ENCODE data around the gene THAP10.

Gene THAP10

DNA sequence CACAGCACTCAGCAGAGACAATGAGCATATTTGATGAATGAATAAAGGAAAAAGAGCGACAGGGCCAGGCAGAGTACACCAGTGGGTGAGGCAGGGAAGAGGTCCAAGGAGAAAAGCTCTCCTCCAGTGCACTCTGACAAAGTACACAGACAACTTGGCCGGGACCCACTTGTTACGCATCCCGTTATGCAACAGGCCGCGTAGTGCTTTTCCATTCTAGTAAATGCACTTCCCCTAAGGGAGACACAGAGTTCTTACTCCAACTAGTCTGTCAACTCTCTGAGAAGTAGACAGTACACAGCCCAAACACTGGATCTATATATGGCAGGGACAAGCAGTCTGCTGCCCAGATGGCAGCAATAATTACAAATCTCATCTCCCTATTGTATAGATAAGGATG is 56.8 kb downstream of the THAP10 start:
- in situ Hi-C loops (cut with HindIII; ENCODE audit: low pct_unique_long_range_greater_than_20kb, low sequenced_read_pairs) = no loop called here
- no peak for TF ChIP-seq JUND (IDR thresholded peaks at IDR 0.05; ENCODE audit: low read depth)
- no peak for DNase-seq (ENCODE audit: low read depth in 1 of 2, low spot score in 1 of 2)

DNA sequence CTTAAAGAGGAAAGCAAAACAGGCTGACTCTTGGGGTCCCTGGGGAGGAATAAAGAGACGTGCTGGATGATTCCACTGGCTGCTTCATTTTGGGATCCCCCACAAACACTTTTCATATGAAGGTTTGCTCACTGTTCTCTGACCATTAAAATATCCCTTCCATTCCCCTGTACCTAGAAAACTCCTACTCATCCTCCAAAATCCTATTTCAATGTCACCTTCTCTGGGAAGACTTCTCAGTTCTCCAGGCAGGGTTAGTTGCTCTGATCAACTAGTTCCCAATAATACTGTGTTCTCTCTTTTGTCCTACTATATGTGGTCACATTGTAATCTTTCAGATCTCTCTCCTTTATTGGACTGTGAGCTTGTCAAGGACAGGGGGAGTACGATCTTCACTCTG is 57.2 kb downstream of the THAP10 start:
- in situ Hi-C loops (cut with HindIII; ENCODE audit: low pct_unique_long_range_greater_than_20kb, low sequenced_read_pairs) = no loop called here
- DNase-seq (ENCODE audit: low read depth in 1 of 2, low spot score in 1 of 2) = no peak
- no peak for TF ChIP-seq JUND (IDR thresholded peaks at IDR 0.05; ENCODE audit: low read depth)

DNA sequence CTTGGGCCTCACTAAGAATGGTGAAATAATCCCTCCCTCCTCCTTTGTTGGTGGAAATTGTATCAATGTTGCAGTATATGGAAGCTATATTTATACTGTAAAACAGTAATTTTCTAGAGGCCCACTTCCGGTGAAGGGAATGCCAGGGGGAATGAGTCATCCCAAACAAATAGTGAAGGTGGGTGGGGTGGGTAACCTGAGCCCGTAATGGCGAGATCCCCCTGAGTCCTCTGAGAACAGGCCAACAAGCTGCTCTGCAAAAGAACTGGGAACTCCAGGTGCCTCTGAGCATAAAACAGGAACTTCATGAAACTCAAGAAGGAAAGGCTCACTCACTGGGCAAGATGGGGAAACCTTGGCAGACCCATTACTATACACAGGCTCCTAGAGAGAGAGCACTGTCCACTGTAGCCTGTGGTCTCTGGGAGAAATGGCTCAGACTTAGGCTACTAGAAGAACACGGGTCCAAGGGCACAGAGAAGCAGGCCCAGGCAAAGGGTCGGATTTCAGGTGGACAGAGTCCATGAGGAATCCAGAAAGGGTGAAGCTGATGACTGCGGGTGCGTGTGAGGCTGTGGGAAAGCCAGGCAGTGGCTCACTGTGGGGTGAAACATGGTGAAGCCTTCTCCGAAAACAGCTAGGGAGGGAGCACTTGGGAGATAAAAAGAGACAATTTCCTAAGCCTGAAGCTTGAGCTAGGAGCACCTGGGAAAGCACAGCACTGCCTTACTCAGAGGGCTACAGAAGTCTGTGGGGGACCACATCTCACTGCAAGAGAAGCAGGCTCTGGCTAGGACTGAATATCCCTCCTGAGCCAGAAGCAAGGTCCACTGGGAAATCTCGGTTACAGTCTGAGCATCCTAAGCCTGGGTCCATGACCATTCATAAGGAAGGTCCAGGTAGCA is 58.1 kb downstream of the THAP10 start:
- DNase-seq (ENCODE audit: low read depth in 1 of 2, low spot score in 1 of 2) = no peak
- no peak for TF ChIP-seq JUND (IDR thresholded peaks at IDR 0.05; ENCODE audit: low read depth)
- in situ Hi-C loops (cut with HindIII; ENCODE audit: low pct_unique_long_range_greater_than_20kb, low sequenced_read_pairs) = no loop called here

DNA sequence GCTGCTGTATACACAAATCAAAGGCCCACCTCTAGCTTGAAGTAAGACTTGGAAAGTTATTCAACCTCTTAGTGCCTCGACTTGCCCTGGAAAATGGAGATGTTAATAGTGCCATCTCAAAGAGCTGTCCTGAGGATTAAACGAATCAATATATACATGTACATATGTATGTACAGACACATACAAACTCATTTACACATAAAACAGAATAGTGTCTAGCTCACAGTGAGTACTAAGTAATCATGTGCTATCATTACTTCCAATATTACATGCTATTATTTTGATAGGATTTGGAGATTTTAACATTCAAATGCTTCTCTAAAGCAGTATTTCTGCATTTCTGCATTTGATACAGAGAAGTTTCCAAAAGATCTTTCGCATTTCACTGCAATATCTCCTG is 58.8 kb downstream of the THAP10 start:
- DNase-seq (ENCODE audit: low read depth in 1 of 2, low spot score in 1 of 2) = no peak
- in situ Hi-C loops (cut with HindIII; ENCODE audit: low pct_unique_long_range_greater_than_20kb, low sequenced_read_pairs) = no loop called here
- no peak for TF ChIP-seq JUND (IDR thresholded peaks at IDR 0.05; ENCODE audit: low read depth)

DNA sequence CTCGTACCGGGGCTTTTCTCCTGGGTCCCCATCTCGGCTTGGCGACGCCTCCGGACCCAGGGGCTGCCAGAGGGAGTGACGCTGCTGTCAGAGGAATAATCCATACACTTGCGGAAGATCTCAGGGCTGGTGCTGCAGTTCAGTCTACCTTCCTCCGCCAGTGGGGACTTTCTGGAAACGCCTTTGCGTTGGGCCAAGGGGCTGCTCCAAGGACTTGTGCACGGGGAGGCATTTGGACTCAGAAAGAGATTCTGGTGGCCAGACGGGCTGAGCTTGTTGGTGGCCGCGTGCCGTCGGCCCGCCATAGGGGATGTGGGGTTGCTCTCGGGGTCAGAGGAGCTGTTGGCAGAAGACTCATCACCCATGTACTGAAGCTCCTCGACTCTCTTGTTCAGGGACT is 60.1 kb downstream of the THAP10 start:
- no peak for TF ChIP-seq JUND (IDR thresholded peaks at IDR 0.05; ENCODE audit: low read depth)
- in situ Hi-C loops (cut with HindIII; ENCODE audit: low pct_unique_long_range_greater_than_20kb, low sequenced_read_pairs) = no loop called here
- no peak for DNase-seq (ENCODE audit: low read depth in 1 of 2, low spot score in 1 of 2)

Measured in T47D (cell line).